Left lobe of liver (tissue), 2 donors: ENCODE data around the gene REXO1. TPM values are rescaled to one million over a fixed set of nuclear protein-coding genes. Genes with fewer than 3 reads are reported as not detected.
A peak's percentile ranks its signal among the peaks of the same experiment; 100 is the strongest.

Experiments used
- ATAC-seq: fragments of 200-7000 bp; cut with Tn5 transposase; one replicate; pipeline ENCODE4 v1.9.1; 2020; ENCODE audit warnings: mild to moderate bottlenecking, moderate library complexity
- DNase-seq: peaks from one replicate; pipeline ENCODE4 v3.0.0-alpha.2; 2020; ENCODE audit warnings: low spot score
- total RNA-seq: library from RNA; stranded (reverse); gene quantifications from one replicate; pipeline ENCODE4 v1.2.1, GENCODE V29; 2021
- donor health status: DM: no; HTN: no; CAD: no; lungs with moderate emphysema.
- donor health status: DM: no; HTN: yes; CAD: no.

Gene REXO1
- total RNA-seq, 1 donor from 2014 or later, result 19.3 TPM

DNA sequence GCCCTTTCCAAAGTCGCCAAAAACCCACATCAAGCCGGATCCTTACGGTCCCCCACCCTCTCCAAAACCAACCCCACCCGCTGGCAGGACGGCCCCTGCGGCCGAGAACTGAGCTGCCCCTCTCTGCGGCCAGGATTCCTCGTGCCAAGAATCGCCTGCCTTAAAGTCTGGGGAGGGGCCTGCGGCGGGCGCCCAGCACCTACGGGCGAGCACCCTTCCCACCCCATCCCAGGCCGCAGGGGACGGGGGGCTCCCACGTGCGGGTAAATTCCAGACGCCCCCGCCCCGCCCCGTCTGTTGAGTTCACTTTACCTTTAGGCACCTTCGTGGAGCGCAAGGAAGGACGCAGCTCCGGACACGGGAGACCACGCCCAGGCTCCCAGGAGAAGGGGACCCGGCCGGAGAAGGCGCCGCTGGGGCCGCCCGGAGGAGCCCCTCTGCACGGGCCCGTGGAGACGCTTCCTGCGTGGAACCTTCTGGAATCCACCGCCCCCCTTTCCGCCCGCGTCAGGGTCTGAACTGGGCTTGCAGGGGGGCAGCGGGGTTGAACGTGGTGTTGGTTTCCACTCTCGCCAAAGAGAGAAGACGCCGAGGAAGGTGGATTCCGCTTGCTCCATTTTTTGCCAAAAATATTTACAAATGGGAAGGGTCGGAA lies 72.2 kb downstream of the REXO1 start:
- ATAC-seq (no peak), DNase-seq (no peak)

- DNase-seq (no peak), ATAC-seq (peak; percentile 65)
Measured at GRCh38 chr19:1774989-1775772, 73.1 kb downstream of the REXO1 start.

DNA sequence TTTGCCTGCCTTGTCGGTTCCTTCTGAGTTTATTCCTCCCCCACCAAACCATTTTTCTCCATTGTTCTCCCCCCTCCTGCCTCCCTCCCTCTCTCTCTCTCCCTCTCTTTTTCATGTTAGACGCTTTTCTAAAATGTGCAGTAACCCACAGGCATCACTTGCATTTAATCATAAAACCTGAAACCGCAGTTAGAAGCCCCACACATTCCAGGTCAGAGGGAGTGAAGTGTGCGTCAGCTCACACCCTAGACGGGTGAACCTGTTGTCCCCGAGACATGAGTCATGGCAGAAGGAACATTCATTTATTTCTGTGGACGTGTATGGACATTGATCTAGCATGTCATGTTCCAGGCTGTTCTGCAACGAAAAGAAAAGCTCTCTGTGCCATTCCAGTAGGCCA lies 75.1 kb downstream of the REXO1 start:
- DNase-seq (no peak), ATAC-seq (no peak)

GRCh38 chr19:1770866-1771576 lies 77.3 kb downstream of the REXO1 start:
- ATAC-seq, result no peak
- no peak for DNase-seq

DNA sequence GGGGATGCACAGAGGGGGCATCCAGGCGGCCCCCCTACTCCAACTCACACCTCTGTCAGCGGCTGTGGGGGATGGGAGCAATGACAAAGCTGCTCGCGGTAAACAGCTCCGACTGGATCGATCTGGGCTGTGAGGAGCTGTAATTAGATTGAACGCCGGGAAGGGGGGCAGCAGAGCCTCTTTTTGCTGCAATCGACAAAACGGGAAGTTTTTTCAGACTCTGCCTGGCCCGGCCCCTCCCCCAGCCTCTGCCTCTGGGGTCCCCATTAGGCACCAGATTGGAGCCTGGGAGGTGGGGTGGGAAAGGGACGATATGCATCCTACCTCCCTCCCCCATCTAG lies 78.7 kb downstream of the REXO1 start:
- DNase-seq, result no peak
- ATAC-seq, result no peak

DNA sequence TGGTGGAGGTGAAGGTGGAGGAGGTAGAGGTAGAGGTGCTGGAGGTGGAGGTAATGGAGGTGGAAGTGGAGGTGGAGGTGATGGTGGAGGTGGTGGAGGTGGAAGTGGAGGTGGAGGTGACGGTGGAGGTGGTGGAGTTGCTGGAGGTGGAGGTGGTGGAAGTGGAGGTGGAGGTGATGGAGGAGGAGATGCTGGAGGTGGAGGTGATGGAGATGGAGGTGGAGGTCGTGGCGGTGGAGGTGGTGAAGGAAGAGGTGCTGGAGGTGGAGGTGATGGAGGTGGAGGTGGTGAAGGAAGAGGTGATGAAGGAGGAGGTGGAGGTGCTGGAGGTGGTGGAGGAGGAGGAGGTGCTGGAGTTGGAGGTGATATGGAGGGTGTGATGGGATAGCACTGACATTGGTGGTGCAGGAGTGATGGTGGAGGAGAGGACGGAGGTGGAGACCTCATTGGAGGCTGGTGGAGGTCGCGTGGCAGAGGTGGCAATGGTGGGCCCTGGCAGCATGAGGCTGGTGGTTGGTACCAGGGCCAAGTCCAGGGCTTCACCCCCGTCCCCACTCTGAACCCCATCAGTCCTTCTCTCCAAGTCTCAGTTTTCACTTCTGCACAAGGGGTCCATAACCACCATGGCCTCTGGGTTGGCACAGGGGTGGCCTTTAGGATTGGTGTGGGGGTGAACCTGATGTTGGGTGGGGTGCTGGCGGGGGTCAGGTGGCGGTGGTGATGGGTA lies 79.2 kb downstream of the REXO1 start:
- DNase-seq (no peak), ATAC-seq (no peak)

DNA sequence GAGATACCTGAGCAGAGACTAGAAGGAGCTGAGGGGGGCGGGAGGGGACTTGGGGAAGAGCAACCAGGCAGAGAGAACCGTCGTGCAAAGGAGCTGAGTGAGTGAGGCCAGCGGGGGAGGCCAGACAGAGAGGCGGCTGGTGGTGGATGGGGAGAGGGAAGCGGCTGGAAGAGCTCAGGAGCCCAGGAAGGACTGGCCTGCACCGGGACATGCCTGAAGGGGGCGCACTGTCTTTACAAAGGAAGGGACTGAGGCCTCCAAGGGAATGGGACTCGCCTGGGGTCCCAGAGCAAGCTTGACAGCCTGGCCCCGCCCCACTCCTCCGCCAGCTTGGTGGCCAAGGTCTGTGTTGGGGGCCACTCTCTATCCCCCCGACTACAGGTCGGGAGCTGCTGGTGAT lies 80.0 kb downstream of the REXO1 start:
- ATAC-seq, result peak; percentile 30

DNA sequence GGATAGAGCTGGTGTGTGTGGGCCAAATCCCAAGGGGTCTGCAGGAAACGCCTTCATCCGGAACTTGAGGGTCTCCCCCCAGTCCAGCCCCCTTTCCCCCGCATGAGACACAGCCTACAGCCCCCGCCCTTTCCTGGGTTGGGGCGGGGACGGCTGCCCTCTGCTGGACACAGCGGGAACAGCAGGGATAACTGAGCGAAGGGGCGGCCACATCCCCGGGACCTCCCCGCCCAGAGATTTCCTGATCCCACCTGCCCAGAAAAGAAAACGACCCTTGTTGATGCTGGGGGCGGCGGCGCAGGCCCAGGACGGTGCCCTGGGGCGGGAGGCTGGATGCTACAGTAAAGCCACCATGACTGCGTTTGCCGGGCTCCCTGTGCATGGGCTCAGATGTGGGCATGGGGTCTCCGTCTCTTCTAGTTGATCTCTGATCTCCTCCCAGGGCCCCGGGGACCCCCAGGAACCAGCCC lies 80.8 kb downstream of the REXO1 start:
- peak; percentile 54 for DNase-seq
- ATAC-seq, result peak; percentile 90

More for the DNA sequence above, 80.0 kb downstream of the REXO1 start:
- no peak for DNase-seq

- ATAC-seq (peak; percentile 8), DNase-seq (no peak)
Measured at GRCh38 chr19:1766800-1767352, 81.4 kb downstream of the REXO1 start.

DNA sequence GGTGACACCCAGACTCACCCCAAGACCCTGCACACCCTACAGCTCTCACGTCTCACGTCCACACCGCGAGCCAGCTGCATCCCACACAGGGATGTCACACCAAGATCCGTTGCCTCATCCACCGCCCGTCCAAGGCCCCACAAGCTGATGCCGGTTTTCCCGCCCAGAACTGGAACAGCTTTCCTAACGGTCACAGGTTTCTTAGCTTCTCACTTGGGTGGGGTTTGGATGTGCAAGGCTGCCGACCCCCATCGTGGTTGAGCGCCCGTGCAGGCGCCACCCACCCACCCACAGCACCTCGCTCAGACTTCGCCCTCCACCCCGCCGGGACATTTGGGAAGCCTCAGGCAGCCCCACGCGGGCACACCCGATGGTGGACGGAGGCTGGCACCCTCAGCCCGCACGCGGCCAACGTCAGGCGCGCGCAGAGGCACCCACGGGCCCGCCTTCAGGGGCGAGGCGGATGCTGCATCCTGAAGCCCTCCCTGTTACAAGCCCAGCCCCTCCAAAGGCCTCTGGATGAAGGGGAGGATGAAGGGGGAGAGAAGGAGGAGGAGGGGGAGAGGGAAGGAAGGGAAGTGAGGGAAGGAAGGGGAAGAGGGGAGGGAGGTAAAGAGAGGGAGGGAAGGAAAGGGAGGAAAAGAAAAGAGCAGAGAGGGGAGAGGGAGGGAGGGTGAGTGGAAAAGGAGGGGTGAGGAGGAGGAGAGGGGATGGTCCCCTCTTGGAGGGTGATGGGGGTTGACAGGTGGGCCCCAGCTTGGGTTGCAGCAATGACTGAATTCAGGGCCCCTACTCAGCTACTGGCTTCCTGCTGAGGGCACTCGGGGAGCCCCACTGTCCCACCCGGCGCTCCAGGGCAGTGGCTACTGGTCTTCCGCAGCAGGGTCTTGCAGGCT lies 82.1 kb downstream of the REXO1 start:
- ATAC-seq (no peak), DNase-seq (no peak)

Other genes with a start within 250 kb of the REXO1 start
- gene UQCR11, start 243.0 kb downstream of the REXO1 start, total RNA-seq, result 220 TPM
- gene TCF3, start 195.9 kb downstream of the REXO1 start, total RNA-seq, result 14.2 TPM
- 0.03 TPM for gene ONECUT3, start 95.0 kb downstream of the REXO1 start, total RNA-seq
- gene ATP8B3, start 36.2 kb downstream of the REXO1 start, total RNA-seq, result 1.4 TPM
- 11.9 TPM for gene KLF16, start 15.1 kb upstream of the REXO1 start, total RNA-seq
- gene ABHD17A, start 37.0 kb upstream of the REXO1 start, total RNA-seq, result 29.4 TPM
- gene ADAT3, start 56.9 kb upstream of the REXO1 start, total RNA-seq, result 4.5 TPM
- 23.9 TPM for gene SCAMP4, start 56.9 kb upstream of the REXO1 start, total RNA-seq
- gene CSNK1G2, start 92.7 kb upstream of the REXO1 start, total RNA-seq, result 21.8 TPM
- gene BTBD2, start 167.2 kb upstream of the REXO1 start, total RNA-seq, result 25.9 TPM
- gene MKNK2, start 202.8 kb upstream of the REXO1 start, total RNA-seq, result 149 TPM
- gene MOB3A, start 247.8 kb upstream of the REXO1 start, total RNA-seq, result 11.2 TPM
- 5.2 TPM for gene IZUMO4, start 248.4 kb upstream of the REXO1 start, total RNA-seq